HCT116 (cell line): ENCODE results near the gene TRAF3IP1. TPM values are rescaled to one million over a fixed set of nuclear protein-coding genes. Genes with fewer than 3 reads are reported as not detected.

Source experiments
- ATAC-seq: fragments of 200-7000 bp; cut with Tn5 transposase; 2 replicates; pipeline ENCODE4 v1.9.1; 2020; ENCODE audit warnings: mild to moderate bottlenecking, moderate library complexity
- BruUV-seq: library from RNA; stranded (reverse); fragments of 400-500 nt; replicated peaks from 2 replicates; lab custom pipeline; 2021; lab: Mats Ljungman, UMichigan
- CTCF ChIA-PET: fragments of 300-600 bp; sonication (Branson Sonifier 250); formaldehyde crosslinking; loops from one replicate; lab custom pipeline; 2021; ENCODE audit warnings: antibody characterized with exemption; lab: Charles Lee
- POLR2A ChIA-PET: fragments of 300-600, 350-600 bp; sonication (Branson Sonifier 250); formaldehyde crosslinking; loops from one replicate; lab custom pipeline; 2021; ENCODE audit warnings: antibody characterized with exemption; lab: Charles Lee
- RAD21 ChIA-PET, 2 experiments: fragments of 300-600 bp; sonication (Branson Sonifier 250); formaldehyde crosslinking; loops; one replicate each; lab custom pipeline; 2023; ENCODE audit warnings: low total read pairs in 2 of 2; ENCODE audit not compliant: uncharacterized antibody in 2 of 2, unreplicated experiment in 2 of 2, low non-redundant PET in 1 of 2; lab: Charles Lee
- DNase-seq: peaks from one replicate; pipeline ENCODE4 v3.0.0-alpha.2; 2010; ENCODE audit warnings: low read depth, low spot score
- H2AFZ ChIP-seq: fragments of 200-600 bp; shearing (Covaris generic), sonication (generic); 2 replicates; pipeline ENCODE4 v1.6.1; 2017; ENCODE audit warnings: low read depth, mixed run types, mixed read lengths, antibody characterized with exemption, low read length; ENCODE audit not compliant: poor library complexity, severe bottlenecking
- H3K27ac ChIP-seq: 2 replicates; pipeline ENCODE4 v1.5.1; 2012; ENCODE audit warnings: low read depth, low read length
- H3K27me3 ChIP-seq: fragments of 200-600 bp; sonication (generic); 2 replicates; pipeline ENCODE4 v1.6.1; 2016; ENCODE audit warnings: mixed run types, low read length, mixed read lengths; ENCODE audit not compliant: insufficient read depth
- H3K36me3 ChIP-seq, 2 experiments: fragments of 200-500 bp in 1 of 2; fragments of 200-600 bp in 1 of 2; sonication (Bioruptor generic) in 1 of 2; sonication (generic) in 1 of 2; 2 replicates each; pipeline versions ENCODE4 v1.5.1 to v1.6.1; 2014 to 2016; ENCODE audit warnings: low read length in 2 of 2, inconsistent platforms in 1 of 2, mixed read lengths in 1 of 2, mixed run types in 1 of 2; ENCODE audit not compliant: insufficient read depth in 2 of 2, control insufficient read depth in 1 of 2
- H3K4me1 ChIP-seq, 2 experiments: fragments of 200-600 bp in 1 of 2; sonication (generic) in 1 of 2; 2 replicates each; pipeline versions ENCODE4 v1.5.1 to v1.6.1; 2012 to 2017; ENCODE audit warnings: low read length in 2 of 2, inconsistent platforms in 1 of 2, mild to moderate bottlenecking in 1 of 2, mixed read lengths in 1 of 2, mixed run types in 1 of 2, moderate library complexity in 1 of 2; ENCODE audit not compliant: insufficient read depth in 2 of 2, control insufficient read depth in 1 of 2
- H3K4me2 ChIP-seq: fragments of 200-600 bp; sonication (generic); 2 replicates; pipeline ENCODE4 v1.6.1; 2017; ENCODE audit warnings: mixed run types, low read length, mixed read lengths
- H3K4me3 ChIP-seq, 2 experiments: fragments of 200-600 bp in 1 of 2; sonication (generic) in 1 of 2; replicated peaks in 1 of 2; 2 replicates each; pipeline ENCODE4 v1.5.1; 2011 to 2016; ENCODE audit warnings: low read length in 2 of 2, control low read depth in 1 of 2, low read depth in 1 of 2, mild to moderate bottlenecking in 1 of 2, mixed read lengths in 1 of 2, mixed run types in 1 of 2
- H3K79me2 ChIP-seq: fragments of 200-600 bp; sonication (generic); 2 replicates; pipeline ENCODE4 v1.6.1; 2017; ENCODE audit warnings: mild to moderate bottlenecking, mixed run types, low read length, moderate library complexity, mixed read lengths; ENCODE audit not compliant: insufficient read depth
- H3K9ac ChIP-seq: fragments of 200-600 bp; sonication (generic); 2 replicates; pipeline ENCODE4 v1.6.1; 2016; ENCODE audit warnings: low read length, mixed read lengths
- H3K9me2 ChIP-seq: fragments of 200-600 bp; sonication (generic), shearing (Covaris generic); 2 replicates; pipeline ENCODE4 v1.6.1; 2017; ENCODE audit warnings: mixed run types, mild to moderate bottlenecking, moderate library complexity; ENCODE audit not compliant: insufficient read depth
- H3K9me3 ChIP-seq, 2 experiments: fragments of 200-500 bp in 1 of 2; fragments of 200-600 bp in 1 of 2; sonication (Bioruptor generic) in 1 of 2; sonication (generic) in 1 of 2; 2 replicates each; pipeline ENCODE4 v1.6.1; 2014 to 2017; ENCODE audit warnings: low read length in 2 of 2, mixed read lengths in 2 of 2, inconsistent platforms in 1 of 2, low read depth in 1 of 2, mild to moderate bottlenecking in 1 of 2, mixed run types in 1 of 2, moderate library complexity in 1 of 2; ENCODE audit not compliant: control insufficient read depth in 1 of 2, insufficient read depth in 1 of 2
- H4K20me1 ChIP-seq: fragments of 200-600 bp; sonication (generic), shearing (Covaris generic); 2 replicates; pipeline ENCODE4 v1.6.1; 2017; ENCODE audit warnings: mixed run types, mild to moderate bottlenecking, moderate library complexity; ENCODE audit not compliant: insufficient read depth
- ATF3 ChIP-seq: IDR thresholded peaks from 2 replicates; pipeline ENCODE4 v1.6.1; 2012
- CBX3 ChIP-seq: IDR thresholded peaks from 2 replicates; pipeline ENCODE4 v1.6.1; 2012; ENCODE audit warnings: low read depth
- CEBPB ChIP-seq: IDR thresholded peaks from 2 replicates; pipeline ENCODE4 v1.6.1; 2012; ENCODE audit warnings: low read depth
- EGR1 ChIP-seq: IDR thresholded peaks from 2 replicates; pipeline ENCODE4 v1.6.1; 2012; ENCODE audit warnings: low read depth
- ELF1 ChIP-seq: IDR thresholded peaks from 2 replicates; pipeline ENCODE4 v1.6.1; 2012; ENCODE audit warnings: low read depth, borderline replicate concordance
- EZH2 ChIP-seq: fragments of 200-600 bp; sonication (generic); IDR thresholded peaks from 2 replicates; pipeline ENCODE4 v1.6.1; 2017; ENCODE audit warnings: antibody characterized with exemption, mixed run types
- EZH2phosphoT487 ChIP-seq: fragments of 200-600 bp; IDR thresholded peaks from 2 replicates; pipeline ENCODE4 v1.6.1; 2018; ENCODE audit warnings: antibody characterized with exemption, borderline replicate concordance
- FOSL1 ChIP-seq: IDR thresholded peaks from 2 replicates; pipeline ENCODE4 v1.6.1; 2012; ENCODE audit warnings: low read depth
- MAX ChIP-seq: IDR thresholded peaks from 2 replicates; pipeline ENCODE4 v1.6.1; 2012
- POLR2A ChIP-seq: IDR thresholded peaks from 2 replicates; pipeline ENCODE4 v1.7.0; 2011; ENCODE audit warnings: borderline replicate concordance; ENCODE audit not compliant: insufficient read depth, insufficient read length; ENCODE audit errors: extremely low read depth
- POLR2AphosphoS5 ChIP-seq: IDR thresholded peaks from 2 replicates; pipeline ENCODE4 v1.6.1; 2011; ENCODE audit warnings: mild to moderate bottlenecking, low read depth, low read length, moderate library complexity
- RAD21 ChIP-seq: IDR thresholded peaks from 2 replicates; pipeline ENCODE4 v1.6.1; 2012; ENCODE audit warnings: low read depth, mild to moderate bottlenecking
- REST ChIP-seq: IDR thresholded peaks from 2 replicates; pipeline ENCODE4 v1.6.1; 2012; ENCODE audit warnings: low read depth
- SIN3A ChIP-seq: IDR thresholded peaks from 2 replicates; pipeline ENCODE4 v1.6.1; 2012; ENCODE audit warnings: low read depth
- SP1 ChIP-seq: IDR thresholded peaks from 2 replicates; pipeline ENCODE4 v1.6.1; 2012; ENCODE audit warnings: low read depth
- SRF ChIP-seq: IDR thresholded peaks from 2 replicates; pipeline ENCODE4 v1.6.1; 2012; ENCODE audit warnings: low read depth
- TCF7L2 ChIP-seq: IDR thresholded peaks from 2 replicates; pipeline ENCODE4 v1.7.0; 2011; ENCODE audit warnings: borderline replicate concordance, inconsistent platforms; ENCODE audit not compliant: insufficient read depth, insufficient read length; ENCODE audit errors: extremely low read depth
- YY1 ChIP-seq: IDR thresholded peaks from 2 replicates; pipeline ENCODE4 v1.6.1; 2011; ENCODE audit warnings: low read length, low read depth, moderate library complexity, mild to moderate bottlenecking; ENCODE audit not compliant: insufficient replicate concordance; ENCODE audit errors: extremely low read depth
- ZBTB33 ChIP-seq: IDR thresholded peaks from 2 replicates; pipeline ENCODE4 v1.6.1; 2011; ENCODE audit warnings: mild to moderate bottlenecking, low read length, moderate library complexity; ENCODE audit not compliant: insufficient replicate concordance; ENCODE audit errors: extremely low read depth
- ZFX ChIP-seq: fragments of 450-650 bp; IDR thresholded peaks from 2 replicates; pipeline ENCODE4 v1.6.1; 2017
- ZNF274 ChIP-seq: fragments of 200-500 bp; sonication (Bioruptor generic); IDR thresholded peaks from 2 replicates; pipeline ENCODE4 v1.6.1; 2014; ENCODE audit warnings: mild to moderate bottlenecking, low read depth, low read length, inconsistent platforms
- intact Hi-C: fragments of 100-400 bp; cut with micrococcal nuclease; formaldehyde crosslinking; loops from 2 replicates; pipeline ENCODE4 v1.10.0; 2022
- total RNA-seq: library from RNA; stranded (reverse); gene quantifications from one replicate; pipeline ENCODE4 v1.2.1, GENCODE V29; 2021; ENCODE audit not compliant: unreplicated experiment

Gene TRAF3IP1
- total RNA-seq, 1 experiment from 2014 or later = 19.4 TPM

- Histone ChIP-seq H3K27me3 (no peaks in the 10 kb centered on the region), H3K4me1 (peaks cover 21 to 41% of the 10 kb centered on the region in 2 experiments), H3K36me3 (no peaks in the 10 kb centered on the region), H3K27ac (peak overlapping the region; percentile 78), H3K4me2 (peak overlapping the region; percentile 96), H3K4me3 (peak overlapping the region; percentile 73 to 84), H3K9ac (peak overlapping the region; percentile 83), H3K9me2 (no peaks in the 10 kb centered on the region), H3K79me2 (peaks cover 23% of the 10 kb centered on the region), H2AFZ (no peak overlapping the region), H3K9me3 (no peaks in the 10 kb centered on the region), H4K20me1 (no peaks in the 10 kb centered on the region)
- ATAC-seq (peak; percentile 88), DNase-seq (peak; percentile 97)
- BruUV-seq = no TSS peak
- ChIA-PET POLR2A (no interaction called here), RAD21 (no interaction called here), CTCF (interaction anchor here (1.9 kb wide), 1 partner anchor 26 kb away, joined by 5 read pairs; no protein-coding TSS in a partner anchor)
- intact Hi-C loops = no loop called here
- TF ChIP-seq YY1 (peak; percentile 74), ZBTB33 (no peak), ZFX (peak; percentile 59; the same call in 1 of the 2 replicates), FOSL1 (no peak), SRF (peak; percentile 24; the same call in 1 of the 2 replicates), SP1 (peak; percentile 99), EZH2 (no peak), CBX3 (no peak; the same call in 1 of the 2 replicates), RAD21 (no peak), POLR2A (no peak), TCF7L2 (peak; percentile 89), ATF3 (no peak), ELF1 (no peak), REST (no peak), MAX (peak; percentile 99), POLR2AphosphoS5 (peak; percentile 61), CEBPB (no peak), EZH2phosphoT487 (no peak), EGR1 (no peak; the same call in 1 of the 2 replicates), ZNF274 (no peak), SIN3A (peak; percentile 98)
These were observed 31.4 kb upstream of the TRAF3IP1 start for GRCh38 chr2:238288650-238289573.
